Retinal pigment epithelial cell (primary cell): ENCODE data around the gene MED27.
A peak's percentile ranks its signal among the peaks of the same experiment; 100 is the strongest.

ENCODE experiments used
- DNase-seq: peaks from one replicate; pipeline ENCODE4 v3.0.0-alpha.2; 2010; ENCODE audit warnings: low read depth
- H3K4me3 ChIP-seq: 2 replicates; pipeline ENCODE4 v1.5.1; 2011; ENCODE audit warnings: mild to moderate bottlenecking, low read length, control low read depth, moderate library complexity
- TF ChIP-seq, protein P1 (sequence below): conservative IDR thresholded peaks from 2 replicates; pipeline ENCODE4 v1.5.1; 2011; ENCODE audit warnings: low read depth, low read length, control low read depth, inconsistent platforms

The MED27 gene

DNA sequence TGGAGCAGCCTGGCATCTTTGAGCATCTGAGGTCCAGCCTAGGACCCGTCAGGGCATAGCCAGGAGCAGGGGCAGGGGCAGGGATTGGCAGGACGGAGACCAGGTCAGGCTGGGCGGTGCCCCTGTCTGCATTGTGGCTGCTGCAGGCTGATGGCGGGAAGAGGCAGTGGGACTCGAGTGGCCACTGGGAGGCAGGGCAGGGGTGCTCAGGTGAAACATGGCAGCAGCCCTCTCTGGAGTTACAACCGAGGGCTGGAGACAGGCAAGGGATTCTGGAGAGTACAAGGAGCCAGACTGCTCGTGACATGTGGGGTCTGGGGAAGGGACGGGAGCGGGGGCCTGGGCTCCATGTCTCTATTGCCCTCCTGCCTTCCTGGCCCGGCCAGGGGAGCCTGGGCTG lies 242.4 kb downstream of the MED27 start:
- TF ChIP-seq, protein P1, sequence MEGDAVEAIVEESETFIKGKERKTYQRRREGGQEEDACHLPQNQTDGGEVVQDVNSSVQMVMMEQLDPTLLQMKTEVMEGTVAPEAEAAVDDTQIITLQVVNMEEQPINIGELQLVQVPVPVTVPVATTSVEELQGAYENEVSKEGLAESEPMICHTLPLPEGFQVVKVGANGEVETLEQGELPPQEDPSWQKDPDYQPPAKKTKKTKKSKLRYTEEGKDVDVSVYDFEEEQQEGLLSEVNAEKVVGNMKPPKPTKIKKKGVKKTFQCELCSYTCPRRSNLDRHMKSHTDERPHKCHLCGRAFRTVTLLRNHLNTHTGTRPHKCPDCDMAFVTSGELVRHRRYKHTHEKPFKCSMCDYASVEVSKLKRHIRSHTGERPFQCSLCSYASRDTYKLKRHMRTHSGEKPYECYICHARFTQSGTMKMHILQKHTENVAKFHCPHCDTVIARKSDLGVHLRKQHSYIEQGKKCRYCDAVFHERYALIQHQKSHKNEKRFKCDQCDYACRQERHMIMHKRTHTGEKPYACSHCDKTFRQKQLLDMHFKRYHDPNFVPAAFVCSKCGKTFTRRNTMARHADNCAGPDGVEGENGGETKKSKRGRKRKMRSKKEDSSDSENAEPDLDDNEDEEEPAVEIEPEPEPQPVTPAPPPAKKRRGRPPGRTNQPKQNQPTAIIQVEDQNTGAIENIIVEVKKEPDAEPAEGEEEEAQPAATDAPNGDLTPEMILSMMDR = peak; percentile 35
- H3K4me3 ChIP-seq = no peak overlapping the region
- DNase-seq = no peak

DNA sequence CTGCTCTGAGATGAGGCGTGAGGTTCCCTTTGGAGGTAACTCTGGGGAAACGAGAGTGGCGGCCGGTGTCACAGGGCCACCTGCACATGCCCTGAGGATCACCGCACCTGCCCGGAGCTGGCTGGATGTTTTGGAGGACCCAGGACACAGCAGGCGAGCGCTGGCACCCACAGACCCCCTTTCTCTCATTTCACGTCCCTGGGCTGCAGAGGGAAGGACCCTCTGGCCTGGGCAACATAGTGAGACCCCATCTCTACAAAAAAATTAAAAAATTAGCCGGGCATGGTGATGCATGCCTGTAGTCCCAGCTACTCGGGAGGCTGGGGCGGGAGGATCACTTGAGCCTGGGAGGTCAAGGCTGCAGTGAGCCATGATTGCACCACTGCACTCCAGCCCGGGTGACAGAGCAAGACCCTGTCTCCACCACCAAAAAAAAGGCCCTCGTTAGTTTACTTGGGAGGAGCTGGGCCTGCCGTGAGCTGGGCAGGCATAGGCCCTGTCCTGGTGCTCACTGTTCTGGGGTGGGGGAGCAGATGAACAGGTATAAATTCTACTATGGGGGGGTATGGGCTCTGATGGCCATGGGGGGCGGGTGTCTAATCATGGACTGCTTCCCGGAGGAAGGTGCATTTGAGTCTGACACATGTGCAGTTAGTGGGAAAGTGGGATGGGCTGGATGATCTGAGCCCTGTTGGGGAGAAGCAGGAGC lies 242.9 kb downstream of the MED27 start:
- no peak for DNase-seq
- H3K4me3 ChIP-seq = no peak overlapping the region
- TF ChIP-seq, protein P1 = no peak

DNA sequence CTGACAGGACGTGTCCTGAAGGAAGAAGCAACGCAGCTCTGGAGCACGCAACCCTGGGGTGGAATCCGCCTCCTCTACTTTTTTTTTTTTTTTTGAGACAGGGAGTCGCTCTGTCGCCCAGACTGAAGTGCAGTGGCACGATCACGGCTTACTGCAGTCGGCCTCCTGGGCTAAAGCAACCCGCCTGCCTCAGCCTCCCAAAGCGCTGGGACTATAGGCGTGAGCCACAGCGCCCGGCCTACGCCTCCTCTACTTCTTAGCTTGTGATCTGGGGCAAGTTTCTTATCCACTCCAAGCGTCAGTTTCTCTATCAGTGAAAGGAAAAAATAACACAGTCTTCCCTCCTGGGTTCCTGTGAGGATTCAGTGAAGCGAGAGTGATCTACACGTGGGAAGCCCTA lies 243.6 kb downstream of the MED27 start:
- TF ChIP-seq, protein P1 = no peak
- no peak for DNase-seq

DNA sequence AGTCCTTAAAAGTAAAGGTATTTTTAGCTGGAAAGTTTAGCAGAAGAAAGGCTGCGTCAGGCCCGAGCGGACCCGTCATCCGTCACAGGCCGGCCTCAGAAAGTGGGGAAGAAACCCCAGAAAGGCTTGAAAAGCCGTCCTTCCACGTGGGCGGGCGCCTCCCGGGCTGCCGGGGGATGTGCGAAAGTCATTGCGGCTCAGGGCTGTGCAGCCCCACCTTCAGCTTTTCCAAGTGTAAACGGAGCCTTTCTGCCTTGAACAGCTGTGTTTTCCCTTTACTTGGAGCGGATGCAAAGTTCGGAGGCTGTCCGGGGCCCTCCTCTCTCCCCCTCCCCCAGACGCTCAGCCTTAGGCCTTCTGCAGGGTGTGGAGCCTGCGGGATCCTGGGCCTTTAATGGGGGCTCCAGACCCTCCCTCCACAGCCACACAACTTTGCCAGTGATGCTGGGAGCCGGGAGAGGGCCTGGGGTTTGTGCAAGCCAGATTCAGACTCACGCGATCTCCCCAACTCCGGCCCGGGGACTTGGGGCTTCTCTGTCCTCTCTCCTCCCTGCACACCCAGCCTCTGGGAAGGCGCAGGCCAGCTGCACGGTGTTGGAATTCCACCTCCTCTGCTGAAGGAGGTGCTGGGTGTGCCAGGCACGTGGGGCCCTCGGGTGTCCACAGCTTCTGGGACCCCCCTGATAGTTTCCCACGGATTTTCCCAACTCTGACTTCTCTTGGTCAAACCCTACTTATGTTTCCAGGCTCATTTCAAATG lies 244.3 kb downstream of the MED27 start:
- TF ChIP-seq, protein P1 = no peak
- no peak for DNase-seq

More for the DNA sequence above, 243.6 kb downstream of the MED27 start:
- no peak overlapping the region for H3K4me3 ChIP-seq

DNA sequence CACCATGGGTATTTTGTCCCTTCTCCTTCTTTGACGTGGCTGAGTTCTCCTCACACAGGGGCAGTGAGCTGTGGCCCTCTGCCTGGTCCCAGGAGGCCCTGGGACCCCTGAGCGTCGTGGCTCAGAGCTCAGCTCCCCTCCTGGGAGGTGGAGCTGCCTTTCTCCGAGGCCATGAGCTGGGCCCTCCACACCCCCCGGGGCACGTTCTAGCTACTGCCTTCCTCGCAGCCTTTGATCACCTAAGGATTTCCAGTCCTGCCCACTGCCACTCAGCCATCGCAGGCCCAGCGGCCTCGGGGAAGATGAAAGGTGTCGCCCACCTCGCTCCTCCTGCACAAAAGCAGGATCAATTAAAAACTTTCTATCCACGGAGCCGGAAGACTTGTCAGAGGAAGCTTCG lies 244.9 kb downstream of the MED27 start:
- H3K4me3 ChIP-seq = no peak overlapping the region
- DNase-seq = no peak
- TF ChIP-seq, protein P1 = no peak

More for the DNA sequence above, 244.3 kb downstream of the MED27 start:
- H3K4me3 ChIP-seq = no peak overlapping the region

DNA sequence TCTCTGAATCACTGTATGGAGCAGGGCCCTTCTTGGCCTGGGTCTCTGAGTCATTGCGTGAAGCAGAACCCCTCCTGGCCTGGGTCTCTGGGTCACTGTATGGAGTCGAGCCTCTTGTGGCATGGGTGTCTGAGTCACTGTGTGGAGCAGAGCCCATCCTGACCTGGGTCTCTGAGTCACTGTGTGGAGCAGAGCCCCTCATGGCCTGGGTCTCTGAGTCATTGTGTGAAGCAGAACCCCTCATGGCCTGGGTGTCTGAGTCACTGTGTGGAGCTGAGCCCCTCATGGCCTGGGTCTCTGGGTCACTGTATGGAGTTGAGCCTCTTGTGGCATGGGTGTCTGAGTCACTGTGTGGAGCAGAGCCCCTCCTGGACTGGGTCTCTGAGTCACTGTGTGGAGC lies 245.8 kb downstream of the MED27 start:
- no peak overlapping the region for H3K4me3 ChIP-seq
- TF ChIP-seq, protein P1 = no peak
- DNase-seq = no peak

DNA sequence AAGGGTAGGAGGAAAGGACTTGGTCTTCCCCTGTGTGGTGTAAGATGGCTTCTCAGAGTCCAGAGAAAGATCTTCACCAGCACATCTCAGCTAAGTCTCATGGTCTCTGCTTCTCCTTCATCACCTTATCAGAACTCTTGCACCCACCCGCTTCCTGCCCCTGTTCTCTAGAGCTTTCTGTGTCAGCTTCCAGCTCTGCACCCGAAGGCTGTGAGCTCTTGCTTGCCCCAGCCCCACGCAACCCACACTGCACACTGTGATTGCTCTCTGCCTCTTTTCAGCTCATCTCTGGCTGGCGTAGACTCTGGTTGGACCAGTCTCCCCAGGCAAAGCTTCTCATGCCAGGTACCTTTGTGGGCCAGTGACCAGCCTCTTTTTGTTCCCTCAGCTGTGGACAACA lies 246.6 kb downstream of the MED27 start:
- no peak overlapping the region for H3K4me3 ChIP-seq
- TF ChIP-seq, protein P1 = no peak
- DNase-seq = no peak
